Gastrocnemius medialis (tissue), 4 donors: ENCODE results near the gene KRT2.

ENCODE experiments used
- CTCF ChIP-seq, 5 experiments: fragments of 450-650 bp in 3 of 5; fragments of 200-600 bp in 2 of 5; sonication (generic) in 2 of 5; IDR thresholded peaks in 4 of 5; conservative IDR thresholded peaks in 1 of 5; 1 replicate in 4 of 5; 2 replicates in 1 of 5; pipeline ENCODE4 v1.5.1; 2016 to 2019; ENCODE audit warnings: antibody characterized with exemption in 5 of 5, mild to moderate bottlenecking in 3 of 5, moderate library complexity in 3 of 5
- POLR2A ChIP-seq, 2 donors: fragments of 450-650 bp; IDR thresholded peaks; one replicate each; pipeline ENCODE4 v1.6.1; 2017; ENCODE audit warnings: antibody characterized with exemption in 2 of 2, mild to moderate bottlenecking in 2 of 2, moderate library complexity in 2 of 2

DNA sequence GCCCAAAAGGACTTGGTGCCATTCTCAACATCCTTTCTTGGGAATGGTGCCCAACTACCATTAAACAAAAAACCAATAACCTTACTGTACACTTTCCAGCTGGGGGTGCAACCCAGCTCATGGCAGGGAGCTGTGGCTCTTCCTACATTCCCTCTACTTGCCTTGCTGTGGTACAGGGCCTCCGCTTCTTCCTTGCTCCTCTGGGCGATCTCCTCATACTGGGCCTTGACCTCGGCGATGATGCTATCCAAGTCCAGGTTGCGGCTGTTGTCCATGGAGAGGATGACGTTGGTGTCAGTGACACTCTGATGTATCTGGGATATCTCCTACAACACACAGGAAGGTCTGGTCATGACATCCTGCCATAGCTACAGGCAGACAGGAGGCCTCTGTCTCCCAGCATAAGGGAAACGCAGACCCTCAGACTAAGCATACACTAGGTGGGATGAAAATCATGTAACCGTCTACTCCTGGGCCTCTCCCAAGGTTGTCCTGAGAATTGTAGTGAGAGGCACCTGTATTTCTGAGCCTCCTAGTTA is 3.9 kb downstream of the KRT2 start:
- TF ChIP-seq CTCF (IDR thresholded peaks at IDR 0.05 in 4 of 5, conservative IDR thresholded peaks at IDR 0.05 in 1 of 5), result no peak
- no peak for TF ChIP-seq POLR2A (IDR thresholded peaks at IDR 0.05)
